ENCODE results near the gene TOP2A.
"Not testable (repeated sequence)": the region's sequence is repeated elsewhere in the genome, so short reads cannot be mapped to it uniquely, and the experiment has no call there.

The TOP2A gene

GRCh38 chr17:40375786-40376185 lies 41.9 kb downstream of the TOP2A start:
- not testable (repeated sequence) for H3K4me1 ChIP-seq (ENCODE audit: control insufficient read depth, insufficient read depth, low read length, poor library complexity, severe bottlenecking); H3K9me3 ChIP-seq (ENCODE audit: control insufficient read depth, low read length); H3K27ac ChIP-seq (ENCODE audit: low read depth, low read length, severe bottlenecking); H3K36me3 ChIP-seq (ENCODE audit: control insufficient read depth, insufficient read depth, low read length); H3K4me3 ChIP-seq (ENCODE audit: extremely low read depth, insufficient read depth, low read length, poor library complexity, severe bottlenecking)
- WGBS, 2 experiments (ENCODE audit: insufficient coverage in 2 of 2) = 94 to 96% methylated on average over 9 to 19 of the region's 21 CpGs

- Histone ChIP-seq H3K4me3 (ENCODE audit: extremely low read depth, insufficient read depth, low read length, poor library complexity, severe bottlenecking) (no peak overlapping the region), H3K27ac (ENCODE audit: low read depth, low read length, severe bottlenecking) (no peak overlapping the region), H3K36me3 (ENCODE audit: control insufficient read depth, insufficient read depth, low read length) (no peaks in the 10 kb centered on the region), H3K4me1 (ENCODE audit: control insufficient read depth, insufficient read depth, low read length, poor library complexity, severe bottlenecking) (no peaks in the 10 kb centered on the region), H3K9me3 (ENCODE audit: control insufficient read depth, low read length) (peaks cover 10% of the 10 kb centered on the region)
- 84 to 88% methylated on average over 7 to 12 of the region's 14 CpGs for WGBS, 2 experiments (ENCODE audit: insufficient coverage in 2 of 2)
Observed at GRCh38 chr17:40374821-40375498, 42.7 kb downstream of the TOP2A start.

- no peaks in the 10 kb centered on the region for H3K4me1 ChIP-seq (ENCODE audit: control insufficient read depth, insufficient read depth, low read length, poor library complexity, severe bottlenecking)
- WGBS, 2 experiments (ENCODE audit: insufficient coverage in 2 of 2) = 87 to 95% methylated on average over 7 of the region's 8 CpGs
- H3K9me3 ChIP-seq (ENCODE audit: control insufficient read depth, low read length) = peaks cover 10% of the 10 kb centered on the region
- no peak overlapping the region for H3K27ac ChIP-seq (ENCODE audit: low read depth, low read length, severe bottlenecking)
- no peak overlapping the region for H3K4me3 ChIP-seq (ENCODE audit: extremely low read depth, insufficient read depth, low read length, poor library complexity, severe bottlenecking)
- H3K36me3 ChIP-seq (ENCODE audit: control insufficient read depth, insufficient read depth, low read length) = no peaks in the 10 kb centered on the region
Observed at GRCh38 chr17:40373999-40374398, 43.7 kb downstream of the TOP2A start.

DNA sequence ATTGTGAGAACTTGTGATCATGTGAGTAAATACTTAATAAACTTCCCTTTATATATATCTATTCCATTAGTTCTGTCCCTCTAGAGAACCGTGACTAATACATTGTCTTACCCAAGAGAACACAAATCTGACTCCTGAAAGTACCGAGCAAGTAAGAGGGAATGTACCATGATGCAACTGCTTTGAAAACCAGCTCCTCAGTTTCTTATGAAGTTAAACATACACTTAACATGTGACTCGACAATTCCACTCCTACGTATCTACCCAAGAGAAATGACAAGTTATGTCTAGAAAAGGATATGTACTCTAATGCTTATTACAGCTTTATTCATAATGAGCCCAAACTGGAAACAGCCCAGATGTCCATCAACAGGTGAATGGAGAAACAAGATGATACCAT lies 44.4 kb downstream of the TOP2A start:
- WGBS, 2 experiments (ENCODE audit: insufficient coverage in 2 of 2) = 94% methylated on average over 2 of the region's 4 CpGs; no CpG with 5 or more reads in 1 of the 2 experiments
- Histone ChIP-seq H3K27ac (ENCODE audit: low read depth, low read length, severe bottlenecking) (no peak overlapping the region), H3K4me1 (ENCODE audit: control insufficient read depth, insufficient read depth, low read length, poor library complexity, severe bottlenecking) (no peaks in the 10 kb centered on the region), H3K36me3 (ENCODE audit: control insufficient read depth, insufficient read depth, low read length) (no peaks in the 10 kb centered on the region), H3K4me3 (ENCODE audit: extremely low read depth, insufficient read depth, low read length, poor library complexity, severe bottlenecking) (no peak overlapping the region), H3K9me3 (ENCODE audit: control insufficient read depth, low read length) (peaks cover 10% of the 10 kb centered on the region)

DNA sequence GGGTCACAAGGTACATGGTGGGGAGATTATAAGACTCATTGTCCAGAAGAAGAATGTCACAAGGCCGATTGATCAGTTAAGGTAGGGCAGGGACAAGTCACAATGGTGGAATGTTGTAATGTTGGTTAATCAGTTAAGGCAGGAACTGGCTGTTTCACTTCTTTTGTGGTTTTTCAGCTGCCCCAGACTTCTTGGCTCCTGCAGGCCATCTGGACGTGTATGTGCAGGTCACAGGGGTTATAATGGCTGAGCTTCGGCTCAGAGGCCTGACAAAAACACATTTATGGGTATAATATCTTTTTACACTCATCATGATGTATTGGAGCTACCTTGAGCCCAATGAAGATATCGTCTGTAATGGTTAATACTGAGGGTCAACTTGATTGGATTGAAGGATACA lies 45.1 kb downstream of the TOP2A start:
- not testable (repeated sequence) for H3K27ac ChIP-seq (ENCODE audit: low read depth, low read length, severe bottlenecking); H3K4me3 ChIP-seq (ENCODE audit: extremely low read depth, insufficient read depth, low read length, poor library complexity, severe bottlenecking); H3K36me3 ChIP-seq (ENCODE audit: control insufficient read depth, insufficient read depth, low read length); H3K9me3 ChIP-seq (ENCODE audit: control insufficient read depth, low read length); H3K4me1 ChIP-seq (ENCODE audit: control insufficient read depth, insufficient read depth, low read length, poor library complexity, severe bottlenecking)
- 96 to 100% methylated on average over 1 to 2 of the region's 4 CpGs for WGBS, 2 experiments (ENCODE audit: insufficient coverage in 2 of 2)

DNA sequence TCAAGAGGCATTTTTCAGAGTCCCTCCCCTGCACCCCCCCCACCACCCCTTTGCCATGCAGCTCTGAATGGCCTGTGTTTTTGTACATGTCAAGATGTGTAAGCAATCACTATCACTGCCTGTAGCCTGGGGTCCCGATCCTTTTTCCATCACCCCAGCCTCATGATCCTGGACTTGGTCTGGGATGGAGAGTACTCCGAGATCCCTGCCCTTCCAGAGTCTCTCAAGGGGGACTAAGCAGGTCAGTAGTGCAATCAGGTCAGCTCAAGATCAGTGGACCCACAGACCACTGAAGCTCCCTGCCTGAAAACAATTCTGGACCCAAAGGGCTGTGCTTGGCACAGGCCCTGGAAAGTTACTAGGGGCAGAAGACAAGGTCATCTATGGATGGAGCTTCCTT lies 45.7 kb downstream of the TOP2A start:
- no peak overlapping the region for H3K4me3 ChIP-seq (ENCODE audit: extremely low read depth, insufficient read depth, low read length, poor library complexity, severe bottlenecking)
- no peaks in the 10 kb centered on the region for H3K36me3 ChIP-seq (ENCODE audit: control insufficient read depth, insufficient read depth, low read length)
- no peak overlapping the region for H3K27ac ChIP-seq (ENCODE audit: low read depth, low read length, severe bottlenecking)
- no peaks in the 10 kb centered on the region for H3K4me1 ChIP-seq (ENCODE audit: control insufficient read depth, insufficient read depth, low read length, poor library complexity, severe bottlenecking)
- 94 to 100% methylated on average over 1 to 2 of the region's 2 CpGs for WGBS, 2 experiments (ENCODE audit: insufficient coverage in 2 of 2)
- peaks cover 10% of the 10 kb centered on the region for H3K9me3 ChIP-seq (ENCODE audit: control insufficient read depth, low read length)

GRCh38 chr17:40371261-40371929 lies 46.3 kb downstream of the TOP2A start:
- no peak overlapping the region for H3K27ac ChIP-seq (ENCODE audit: low read depth, low read length, severe bottlenecking)
- peaks cover 10% of the 10 kb centered on the region for H3K9me3 ChIP-seq (ENCODE audit: control insufficient read depth, low read length)
- H3K4me1 ChIP-seq (ENCODE audit: control insufficient read depth, insufficient read depth, low read length, poor library complexity, severe bottlenecking) = no peaks in the 10 kb centered on the region
- no peak overlapping the region for H3K4me3 ChIP-seq (ENCODE audit: extremely low read depth, insufficient read depth, low read length, poor library complexity, severe bottlenecking)
- H3K36me3 ChIP-seq (ENCODE audit: control insufficient read depth, insufficient read depth, low read length) = no peaks in the 10 kb centered on the region
- 88% methylated on average over 12 to 16 of the region's 16 CpGs for WGBS, 2 experiments (ENCODE audit: insufficient coverage in 2 of 2)

GRCh38 chr17:40369923-40370322 lies 47.8 kb downstream of the TOP2A start:
- Histone ChIP-seq H3K4me1 (ENCODE audit: control insufficient read depth, insufficient read depth, low read length, poor library complexity, severe bottlenecking) (no peaks in the 10 kb centered on the region), H3K9me3 (ENCODE audit: control insufficient read depth, low read length) (peaks cover 10% of the 10 kb centered on the region), H3K4me3 (ENCODE audit: extremely low read depth, insufficient read depth, low read length, poor library complexity, severe bottlenecking) (no peak overlapping the region), H3K27ac (ENCODE audit: low read depth, low read length, severe bottlenecking) (no peak overlapping the region), H3K36me3 (ENCODE audit: control insufficient read depth, insufficient read depth, low read length) (no peaks in the 10 kb centered on the region)
- WGBS, 2 experiments (ENCODE audit: insufficient coverage in 2 of 2) = 100% methylated on average over 2 to 5 of the region's 7 CpGs

- not testable (repeated sequence) for H3K4me3 ChIP-seq (ENCODE audit: extremely low read depth, insufficient read depth, low read length, poor library complexity, severe bottlenecking); H3K27ac ChIP-seq (ENCODE audit: low read depth, low read length, severe bottlenecking); H3K9me3 ChIP-seq (ENCODE audit: control insufficient read depth, low read length); H3K4me1 ChIP-seq (ENCODE audit: control insufficient read depth, insufficient read depth, low read length, poor library complexity, severe bottlenecking); H3K36me3 ChIP-seq (ENCODE audit: control insufficient read depth, insufficient read depth, low read length)
- 92 to 96% methylated on average over 8 of the region's 9 CpGs for WGBS, 2 experiments (ENCODE audit: insufficient coverage in 2 of 2)
Observed at GRCh38 chr17:40367728-40368127, 50.0 kb downstream of the TOP2A start.

- H3K27ac ChIP-seq (ENCODE audit: low read depth, low read length, severe bottlenecking) = no peak overlapping the region
- no peaks in the 10 kb centered on the region for H3K9me3 ChIP-seq (ENCODE audit: control insufficient read depth, low read length)
- no peaks in the 10 kb centered on the region for H3K4me1 ChIP-seq (ENCODE audit: control insufficient read depth, insufficient read depth, low read length, poor library complexity, severe bottlenecking)
- no peak overlapping the region for H3K4me3 ChIP-seq (ENCODE audit: extremely low read depth, insufficient read depth, low read length, poor library complexity, severe bottlenecking)
- 88 to 89% methylated on average over 11 to 14 of the region's 17 CpGs for WGBS, 2 experiments (ENCODE audit: insufficient coverage in 2 of 2)
- H3K36me3 ChIP-seq (ENCODE audit: control insufficient read depth, insufficient read depth, low read length) = no peaks in the 10 kb centered on the region
Observed at GRCh38 chr17:40366861-40367518, 50.7 kb downstream of the TOP2A start.

All from mesodermal cell (in vitro differentiated cells).